Left lung (tissue), 10 donors: ENCODE results near the gene GMDS. TPM values are rescaled to one million over a fixed set of nuclear protein-coding genes. Genes with fewer than 3 reads are reported as not detected.
A peak's percentile ranks its signal among the peaks of the same experiment; 100 is the strongest.

Experiments
- ATAC-seq: fragments of 200-7000 bp; cut with Tn5 transposase; one replicate; pipeline ENCODE4 v1.9.1; 2020; ENCODE audit warnings: moderate library complexity
- DNase-seq, 4 donors: peaks; one replicate each; pipeline ENCODE4 v3.0.0-alpha.2; 2013 to 2020
- H3K27ac ChIP-seq, 2 donors: fragments of 200-600 bp; sonication (generic) in 1 of 2; one replicate each; pipeline versions ENCODE4 v1.5.0 to v1.8.0; 2020 to 2021
- H3K27me3 ChIP-seq, 2 donors: fragments of 200-600 bp; sonication (generic) in 1 of 2; one replicate each; pipeline versions ENCODE4 v1.5.0 to v1.8.0; 2020 to 2021
- H3K36me3 ChIP-seq, 2 donors: fragments of 200-600 bp; sonication (generic) in 1 of 2; one replicate each; pipeline versions ENCODE4 v1.5.0 to v1.8.0; 2020 to 2021
- H3K4me1 ChIP-seq, 2 donors: fragments of 200-600 bp; one replicate each; pipeline ENCODE4 v1.8.0; 2021
- H3K4me3 ChIP-seq, 2 donors: fragments of 200-600 bp; sonication (generic) in 1 of 2; one replicate each; pipeline versions ENCODE4 v1.5.0 to v1.8.0; 2020 to 2021; ENCODE audit warnings: mild to moderate bottlenecking in 1 of 2
- H3K9me3 ChIP-seq, 2 donors: fragments of 200-600 bp; sonication (generic) in 1 of 2; one replicate each; pipeline versions ENCODE4 v1.5.0 to v1.8.0; 2020 to 2021
- intact Hi-C, 2 donors: fragments of 100-400 bp; cut with DNase I; formaldehyde crosslinking; loops; one replicate each; pipeline versions ENCODE4 v1.11.2 to v1.14.2; 2022
- polyA plus RNA-seq, 6 donors: library from polyadenylated mRNA; unstranded; fragments of 120-200 nt; gene quantifications; one replicate each; pipeline ENCODE4 v1.2.1, GENCODE V29; 2013; ENCODE audit not compliant: insufficient read length in 6 of 6
- total RNA-seq, 2 donors: library from RNA; stranded (reverse); fragmentation: NEBNext Ultra II Directional; extraction: Animal tissue kit (Norgen Biotek cat#: 25700); gene quantifications; one replicate each; pipeline ENCODE4 v1.2.1, GENCODE V29; 2021
- TF ChIP-seq, protein P1 (sequence below), 2 donors: fragments of 200-600 bp; sonication (generic) in 1 of 2; IDR thresholded peaks; one replicate each; pipeline versions ENCODE4 v1.5.0 to v1.8.0; 2021; ENCODE audit warnings: antibody characterized with exemption in 2 of 2
- donor health status: DM: no; HTN: yes; CAD: no.
- donor health status: DM: no; HTN: no; CAD: no.

The GMDS gene
- total and polyA plus RNA-seq, 8 donors = 16.5 to 25.4 (median 21.2) TPM

DNA sequence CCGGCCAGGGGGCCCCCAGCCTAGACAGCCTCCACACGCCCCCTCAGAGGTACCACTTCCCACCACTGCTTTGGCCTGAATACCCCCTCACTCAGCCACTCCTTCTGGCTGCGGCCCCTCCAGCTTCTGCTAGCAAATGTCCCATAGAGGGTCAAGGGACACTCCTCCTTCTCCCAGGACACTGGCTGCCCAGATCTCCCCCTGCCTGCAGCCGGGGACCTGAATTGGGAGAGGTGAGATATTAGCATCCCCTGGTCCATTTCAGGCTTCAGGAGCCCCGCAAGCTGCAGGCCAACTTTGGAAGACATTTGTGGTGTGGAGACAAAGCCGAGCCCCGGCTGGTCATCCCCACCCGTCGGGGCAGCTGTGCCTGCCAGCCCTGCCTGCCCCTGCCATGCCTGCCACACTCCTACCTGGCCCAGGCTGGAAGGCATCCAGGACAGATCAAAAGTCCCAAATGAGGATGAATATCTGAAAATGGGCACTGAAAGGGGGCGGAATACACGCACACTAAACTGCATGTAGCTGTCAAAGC is 668.2 kb downstream of the GMDS start:
- ATAC-seq (no peak), DNase-seq (no peak)
- Histone ChIP-seq H3K27ac (no peak overlapping the region), H3K9me3 (peaks cover 0 to under 1% of the 10 kb centered on the region in 2 donors), H3K4me3 (no peak overlapping the region), H3K27me3 (no peaks in the 10 kb centered on the region), H3K4me1 (no peaks in the 10 kb centered on the region), H3K36me3 (no peaks in the 10 kb centered on the region)
- TF ChIP-seq, protein P1, sequence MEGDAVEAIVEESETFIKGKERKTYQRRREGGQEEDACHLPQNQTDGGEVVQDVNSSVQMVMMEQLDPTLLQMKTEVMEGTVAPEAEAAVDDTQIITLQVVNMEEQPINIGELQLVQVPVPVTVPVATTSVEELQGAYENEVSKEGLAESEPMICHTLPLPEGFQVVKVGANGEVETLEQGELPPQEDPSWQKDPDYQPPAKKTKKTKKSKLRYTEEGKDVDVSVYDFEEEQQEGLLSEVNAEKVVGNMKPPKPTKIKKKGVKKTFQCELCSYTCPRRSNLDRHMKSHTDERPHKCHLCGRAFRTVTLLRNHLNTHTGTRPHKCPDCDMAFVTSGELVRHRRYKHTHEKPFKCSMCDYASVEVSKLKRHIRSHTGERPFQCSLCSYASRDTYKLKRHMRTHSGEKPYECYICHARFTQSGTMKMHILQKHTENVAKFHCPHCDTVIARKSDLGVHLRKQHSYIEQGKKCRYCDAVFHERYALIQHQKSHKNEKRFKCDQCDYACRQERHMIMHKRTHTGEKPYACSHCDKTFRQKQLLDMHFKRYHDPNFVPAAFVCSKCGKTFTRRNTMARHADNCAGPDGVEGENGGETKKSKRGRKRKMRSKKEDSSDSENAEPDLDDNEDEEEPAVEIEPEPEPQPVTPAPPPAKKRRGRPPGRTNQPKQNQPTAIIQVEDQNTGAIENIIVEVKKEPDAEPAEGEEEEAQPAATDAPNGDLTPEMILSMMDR (IDR thresholded peaks at IDR 0.05) = no peak
- intact Hi-C loops = no loop called here

GRCh38 chr6:1576711-1577110 is 668.7 kb downstream of the GMDS start:
- TF ChIP-seq, protein P1 (IDR thresholded peaks at IDR 0.05) = no peak
- Histone ChIP-seq H3K27me3 (no peaks in the 10 kb centered on the region), H3K4me3 (no peak overlapping the region), H3K27ac (no peak overlapping the region), H3K36me3 (no peaks in the 10 kb centered on the region), H3K4me1 (no peaks in the 10 kb centered on the region), H3K9me3 (peaks cover 0 to 6% of the 10 kb centered on the region in 2 donors)
- intact Hi-C loops = no loop called here
- ATAC-seq (no peak), DNase-seq (no peak)

GRCh38 chr6:1576166-1576565 is 669.2 kb downstream of the GMDS start:
- no peaks in the 10 kb centered on the region for H3K36me3 ChIP-seq
- no peaks in the 10 kb centered on the region for H3K4me1 ChIP-seq
- no peak overlapping the region for H3K4me3 ChIP-seq
- peak overlapping the region in 1 of 2 donors; percentile 44 for H3K27ac ChIP-seq
- ATAC-seq = no peak
- intact Hi-C loops = no loop called here
- no peak for DNase-seq
- H3K27me3 ChIP-seq = no peaks in the 10 kb centered on the region
- peaks cover 0 to 11% of the 10 kb centered on the region in 2 donors for H3K9me3 ChIP-seq
- TF ChIP-seq, protein P1 (IDR thresholded peaks at IDR 0.05) = no peak

- DNase-seq (peak in 2 of 4 donors; percentile 42 to 51), ATAC-seq (peak; percentile 55)
- intact Hi-C loops = no loop called here
- peak overlapping the region in 1 of 2 donors; percentile 44 for H3K27ac ChIP-seq
- TF ChIP-seq, protein P1 (IDR thresholded peaks at IDR 0.05) = no peak
- no peaks in the 10 kb centered on the region for H3K36me3 ChIP-seq
- no peaks in the 10 kb centered on the region for H3K27me3 ChIP-seq
- H3K4me3 ChIP-seq = no peak overlapping the region
- H3K9me3 ChIP-seq = peaks cover 7 to 17% of the 10 kb centered on the region in 2 donors
- H3K4me1 ChIP-seq = no peaks in the 10 kb centered on the region
Measured at GRCh38 chr6:1575210-1576041, 670.0 kb downstream of the GMDS start.

DNA sequence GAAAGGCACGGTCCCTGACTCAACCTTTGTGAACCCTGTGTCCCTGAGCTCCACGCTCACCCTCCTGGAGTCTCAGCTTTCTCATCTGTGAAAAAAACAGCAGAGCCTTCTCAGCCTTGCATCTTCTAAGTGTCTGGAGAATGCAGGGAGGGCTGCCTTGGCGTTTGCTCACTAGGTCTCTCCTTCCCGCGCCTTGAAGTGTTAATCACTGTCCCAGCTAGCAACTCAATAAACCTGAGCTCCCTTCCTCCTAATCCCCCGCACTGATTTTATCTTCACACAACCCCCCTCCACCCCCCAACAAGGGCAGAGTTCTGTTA is 670.6 kb downstream of the GMDS start:
- Histone ChIP-seq H3K4me1 (no peaks in the 10 kb centered on the region), H3K36me3 (no peaks in the 10 kb centered on the region), H3K27me3 (no peaks in the 10 kb centered on the region), H3K4me3 (no peak overlapping the region), H3K9me3 (peaks cover 8 to 23% of the 10 kb centered on the region in 2 donors), H3K27ac (no peak overlapping the region)
- no peak for ATAC-seq
- TF ChIP-seq, protein P1 (IDR thresholded peaks at IDR 0.05) = no peak
- intact Hi-C loops = no loop called here
- no peak for DNase-seq
